Stimulated activated CD4-positive, alpha-beta T cell treated with anti-CD3 and anti-CD28 coated beads, Interleukin-15, amount 100 ng/mL, for 24 hours (primary cell): ENCODE results near the gene SAG.

Source experiments
- DNase-seq: peaks from one replicate; pipeline ENCODE4 v3.0.0-alpha.2; 2020

Gene SAG

DNA sequence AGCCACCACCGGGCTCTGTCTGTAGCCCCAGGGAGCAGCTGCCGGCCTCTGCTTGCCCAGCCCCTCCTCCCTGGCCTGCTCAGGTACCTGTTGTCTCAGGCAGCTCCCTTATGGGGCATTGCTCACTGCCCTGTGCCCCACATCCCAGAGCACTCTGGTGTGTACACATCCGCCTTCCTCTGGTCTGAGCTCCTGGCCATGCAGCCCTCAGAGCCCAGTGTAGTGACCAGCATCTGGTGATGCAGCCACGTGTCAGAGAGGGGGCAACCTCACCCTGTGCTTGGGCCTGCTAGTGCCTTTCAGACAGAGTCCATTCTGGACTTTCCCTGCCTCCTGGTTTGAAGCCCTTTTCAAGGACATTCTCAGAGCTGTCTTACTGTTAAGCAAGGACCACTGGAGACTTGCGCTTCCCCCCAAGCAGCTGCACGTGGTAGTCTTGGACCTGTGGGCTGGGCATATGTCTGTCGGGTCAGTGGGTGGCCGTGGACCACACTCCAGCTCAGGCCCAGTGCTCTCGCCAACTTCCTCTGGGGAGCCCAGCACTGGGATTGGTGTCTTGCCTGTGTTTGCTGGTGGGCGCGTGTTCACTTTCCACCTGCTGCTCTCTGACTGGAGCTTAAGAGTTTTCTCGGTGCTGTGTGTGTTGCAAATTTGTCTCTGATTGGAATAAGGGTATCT is 77.3 kb downstream of the SAG start:
- DNase-seq: no peak

DNA sequence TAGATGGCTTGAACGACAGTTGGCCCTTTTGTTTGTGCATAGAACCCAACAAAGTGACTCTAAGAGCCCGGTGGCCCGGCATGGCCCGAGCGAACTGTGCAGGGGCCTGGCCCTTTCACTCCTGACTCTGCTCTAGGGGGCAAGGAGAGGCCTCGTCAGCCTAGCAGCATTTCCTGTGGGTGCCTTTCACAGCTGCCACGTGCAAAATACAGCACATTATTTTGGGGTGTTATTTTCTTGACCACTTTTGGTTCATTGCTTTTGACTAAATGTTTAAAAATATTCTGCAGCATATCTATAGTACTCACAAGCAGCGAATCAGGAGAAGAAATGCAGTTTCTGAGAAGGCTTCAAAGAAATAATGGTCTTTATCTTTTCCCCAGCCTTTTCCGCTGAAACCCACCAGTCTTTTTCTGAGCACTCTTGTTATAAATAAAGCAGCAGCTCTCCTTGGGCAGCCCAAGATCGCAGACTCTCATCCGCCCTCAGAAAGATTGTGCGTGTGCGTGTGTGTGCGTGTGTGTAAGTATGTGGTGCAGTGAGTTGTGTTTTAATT is 78.0 kb downstream of the SAG start:
- peak; percentile 38 for DNase-seq

DNA sequence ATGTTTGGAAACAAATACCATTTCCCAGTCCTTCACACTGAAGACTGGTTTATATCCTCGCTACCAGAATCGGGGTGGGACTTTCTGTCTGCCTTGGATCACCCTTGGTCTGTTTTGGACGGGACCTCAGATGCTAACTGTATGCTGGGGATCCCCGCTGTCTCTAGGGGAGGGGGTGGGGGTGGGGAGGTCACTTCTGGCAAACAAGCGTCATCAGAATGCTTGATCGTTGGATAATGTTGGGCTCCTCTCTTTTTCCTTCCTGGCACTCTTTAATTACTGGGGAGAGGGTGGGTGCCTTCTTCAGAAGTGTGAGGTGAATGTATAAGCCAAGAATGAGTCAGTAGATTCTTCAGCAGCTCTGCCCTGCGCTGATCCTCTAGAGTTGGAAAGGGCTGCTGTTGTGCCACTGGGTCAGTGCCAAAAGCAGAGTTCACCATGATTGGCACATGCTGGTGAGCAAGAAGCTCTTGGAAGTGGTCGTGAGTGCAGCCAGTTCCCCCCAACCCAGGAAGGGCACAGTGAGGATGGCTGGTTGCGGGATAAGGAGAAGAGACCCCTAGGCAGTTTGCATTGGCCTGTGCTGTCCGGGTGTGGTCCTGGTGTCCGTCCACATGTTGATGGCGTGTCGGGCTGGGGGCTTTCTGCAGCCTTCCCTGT is 78.9 kb downstream of the SAG start:
- peak; percentile 36 for DNase-seq

DNA sequence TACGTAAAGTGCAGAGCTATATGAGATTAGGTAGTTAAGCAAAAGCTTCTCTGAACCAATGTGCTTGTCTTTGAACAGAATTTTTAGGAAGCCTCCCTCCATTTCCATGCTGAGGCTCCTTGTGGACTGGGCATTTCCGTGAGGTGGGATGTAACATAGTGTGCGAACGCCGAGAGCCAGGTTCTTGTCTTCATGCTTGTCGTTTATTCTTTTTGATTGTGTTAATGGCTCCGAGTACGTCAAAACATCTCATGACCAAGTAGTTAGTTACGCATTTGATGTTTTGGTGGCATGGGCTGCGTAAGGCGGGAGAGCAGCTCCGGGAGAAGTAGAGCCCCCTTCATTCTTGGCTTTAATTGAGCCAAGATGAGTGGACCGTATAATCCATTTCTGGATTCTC is 79.6 kb downstream of the SAG start:
- no peak for DNase-seq

DNA sequence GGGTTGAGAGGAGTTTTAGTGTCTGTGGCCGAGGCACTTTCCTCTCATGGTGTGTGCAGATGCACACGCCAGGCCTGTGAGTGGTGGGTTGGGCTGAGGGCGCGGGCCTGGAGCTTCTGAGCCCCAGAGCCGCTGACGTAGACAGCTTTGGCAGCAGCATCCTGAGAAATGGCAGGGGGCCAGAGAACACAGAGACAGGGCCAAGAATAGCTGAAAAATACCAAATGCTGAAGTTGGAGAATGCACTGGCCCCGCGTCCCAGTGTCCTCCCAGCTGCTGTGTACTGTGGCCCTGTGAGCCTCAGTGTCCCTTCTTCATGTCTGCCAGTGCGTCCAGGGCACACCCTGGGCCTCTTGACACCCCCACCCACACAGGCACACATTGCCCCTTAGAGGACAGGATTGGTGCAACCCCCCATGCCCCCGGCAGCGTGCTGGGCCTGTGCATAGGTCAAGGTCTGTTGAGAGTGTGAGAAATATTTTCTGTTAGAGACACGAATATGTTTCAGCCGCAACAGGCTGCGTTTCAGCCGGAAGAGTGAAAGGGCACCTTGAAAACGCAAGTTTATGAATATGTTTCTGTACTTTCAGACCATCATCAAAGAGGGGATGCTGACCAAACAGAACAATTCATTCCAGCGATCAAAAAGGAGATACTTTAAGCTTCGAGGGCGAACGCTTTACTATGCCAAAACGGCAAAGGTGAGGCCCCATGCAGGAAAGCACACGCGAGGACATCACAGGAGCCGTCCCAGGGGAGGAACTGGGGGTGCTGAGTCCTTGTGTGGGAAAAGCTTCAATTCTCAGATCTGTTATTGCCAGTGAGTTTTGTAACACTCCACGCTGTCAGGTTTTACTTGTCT is 80.3 kb downstream of the SAG start:
- no peak for DNase-seq

DNA sequence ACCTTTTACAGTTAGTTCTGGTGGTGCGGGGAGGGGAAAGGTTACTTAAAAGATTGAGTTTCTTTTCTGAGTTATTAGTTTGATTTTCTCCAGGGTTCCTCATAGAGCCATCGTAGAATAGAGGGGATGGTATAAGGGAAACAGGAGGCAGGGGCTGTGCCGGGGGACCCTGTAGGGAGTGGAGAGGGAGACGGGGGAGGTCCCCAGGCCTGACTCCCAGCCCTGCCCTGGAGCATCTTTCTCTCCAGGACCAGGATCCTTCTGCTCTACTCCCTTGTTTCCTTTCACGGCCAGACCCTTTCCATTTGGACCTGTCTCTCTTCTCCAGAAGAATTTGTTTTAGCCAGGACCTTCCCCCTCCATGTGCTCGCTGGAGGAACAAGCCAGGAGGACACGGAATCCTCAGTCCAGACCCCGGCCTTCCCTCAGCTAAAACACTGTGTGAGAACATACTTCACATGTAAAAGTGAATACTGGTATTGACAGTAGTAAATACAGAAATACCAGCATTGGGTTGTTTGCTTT is 82.0 kb downstream of the SAG start:
- DNase-seq: no peak

DNA sequence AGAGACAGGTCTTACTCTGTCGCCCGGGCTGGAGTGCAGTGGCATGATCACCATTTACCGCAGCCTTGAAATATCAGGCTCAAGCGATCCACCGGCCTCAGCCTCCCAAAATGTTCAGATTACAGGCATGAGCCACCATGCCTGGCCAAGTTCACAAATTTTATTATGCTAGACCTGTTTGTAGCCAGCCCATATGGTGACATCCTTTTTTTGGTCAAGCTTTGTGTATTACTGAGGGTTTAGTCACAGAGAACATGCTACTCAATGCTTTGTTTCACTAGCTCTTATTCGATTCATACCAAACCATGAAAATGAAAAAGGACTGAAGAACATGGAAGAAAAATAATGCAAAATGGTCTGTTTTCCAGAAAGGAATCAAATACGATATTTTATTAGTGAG is 88.1 kb downstream of the SAG start:
- DNase-seq: no peak
